Panc1 (cell line): ENCODE results near the gene CACNA1B.

Experiments
- CTCF ChIP-seq: fragments of 450-650 bp; IDR thresholded peaks from 2 replicates; pipeline ENCODE4 v1.5.1; 2017; ENCODE audit warnings: mild to moderate bottlenecking
- POLR2AphosphoS5 ChIP-seq: IDR thresholded peaks from 2 replicates; pipeline ENCODE4 v1.6.1; 2012; ENCODE audit warnings: mild to moderate bottlenecking, low read depth, low read length, moderate library complexity
- REST ChIP-seq, 2 experiments: IDR thresholded peaks; 2 replicates each; pipeline ENCODE4 v1.6.1; 2011 to 2012; ENCODE audit warnings: low read depth in 2 of 2, control low read depth in 1 of 2, low read length in 1 of 2, mild to moderate bottlenecking in 1 of 2, moderate library complexity in 1 of 2; ENCODE audit not compliant: insufficient read depth in 1 of 2
- SIN3A ChIP-seq: IDR thresholded peaks from 2 replicates; pipeline ENCODE4 v1.6.1; 2012; ENCODE audit warnings: low read depth, mild to moderate bottlenecking, low read length, moderate library complexity, borderline replicate concordance; ENCODE audit not compliant: insufficient read depth

GRCh38 chr9:137955224-137955570 is 77.6 kb downstream of the CACNA1B start:
- TF ChIP-seq POLR2AphosphoS5 = no peak
- TF ChIP-seq CTCF = no peak
- no peak for TF ChIP-seq REST (IDR thresholded peaks at IDR 0.05; ENCODE audit: insufficient read depth in 1 of 2, low read depth in 2 of 2, low read length in 1 of 2)
- TF ChIP-seq SIN3A = no peak
